H9 (cell line): ENCODE data around the gene PLA2G15. TPM values are rescaled to one million over a fixed set of nuclear protein-coding genes. Genes with fewer than 3 reads are reported as not detected.

Source experiments
- DNase-seq: peaks from one replicate; pipeline ENCODE4 v3.0.0-alpha.2; 2017
- H2AFZ ChIP-seq: one replicate; pipeline ENCODE4 v1.6.1; 2013; ENCODE audit warnings: mild to moderate bottlenecking, low read length, control low read depth, moderate library complexity
- H2AK5ac ChIP-seq: 2 replicates; pipeline ENCODE4 v1.6.1; 2013; ENCODE audit warnings: low read length, control low read depth, mixed read lengths; ENCODE audit not compliant: insufficient read length
- H2BK120ac ChIP-seq: one replicate; pipeline ENCODE4 v1.6.1; 2013; ENCODE audit warnings: low read depth, mild to moderate bottlenecking, low read length, control low read depth, inconsistent platforms; ENCODE audit not compliant: poor library complexity, severe bottlenecking
- H2BK12ac ChIP-seq: 2 replicates; pipeline ENCODE4 v1.6.1; 2013; ENCODE audit warnings: low read length, control low read depth, mixed read lengths, low read depth; ENCODE audit not compliant: insufficient read length
- H2BK15ac ChIP-seq: 2 replicates; pipeline ENCODE4 v1.6.1; 2013; ENCODE audit warnings: low read depth, low read length, control low read depth
- H2BK20ac ChIP-seq: one replicate; pipeline ENCODE4 v1.6.1; 2013; ENCODE audit warnings: low read depth, mild to moderate bottlenecking, low read length, control low read depth, inconsistent platforms; ENCODE audit not compliant: poor library complexity, severe bottlenecking
- H2BK5ac ChIP-seq: 2 replicates; pipeline ENCODE4 v1.6.1; 2013; ENCODE audit warnings: low read length, control low read depth, mixed read lengths; ENCODE audit not compliant: insufficient read length
- H3K14ac ChIP-seq: 2 replicates; pipeline ENCODE4 v1.6.1; 2013; ENCODE audit warnings: low read length, control low read depth; ENCODE audit not compliant: insufficient read depth
- H3K18ac ChIP-seq: 2 replicates; pipeline ENCODE4 v1.6.1; 2013; ENCODE audit warnings: low read depth, mild to moderate bottlenecking, mixed read lengths, low read length, control low read depth; ENCODE audit not compliant: insufficient read length
- H3K23ac ChIP-seq: 2 replicates; pipeline ENCODE4 v1.6.1; 2013; ENCODE audit warnings: low read length, control low read depth, mixed read lengths, low read depth; ENCODE audit not compliant: insufficient read length
- H3K23me2 ChIP-seq: 2 replicates; pipeline ENCODE4 v1.6.1; 2013; ENCODE audit warnings: low read depth, mild to moderate bottlenecking, mixed read lengths, low read length, control low read depth; ENCODE audit not compliant: insufficient read length, poor library complexity, severe bottlenecking
- H3K27ac ChIP-seq: 2 replicates; pipeline ENCODE4 v1.5.1; 2013; ENCODE audit warnings: low read length, control low read depth, mixed read lengths, low read depth; ENCODE audit not compliant: insufficient read length
- H3K27me3 ChIP-seq: 2 replicates; pipeline ENCODE4 v1.6.1; 2013; ENCODE audit warnings: low read length, control low read depth, inconsistent platforms; ENCODE audit not compliant: insufficient read depth
- H3K4ac ChIP-seq: 2 replicates; pipeline ENCODE4 v1.6.1; 2013; ENCODE audit warnings: low read depth, mild to moderate bottlenecking, control low read depth, inconsistent platforms, low read length, moderate library complexity
- H3K4me1 ChIP-seq: 2 replicates; pipeline ENCODE4 v1.6.1; 2013; ENCODE audit warnings: low read length, control low read depth, inconsistent platforms; ENCODE audit not compliant: insufficient read depth
- H3K4me2 ChIP-seq: 2 replicates; pipeline ENCODE4 v1.6.1; 2013; ENCODE audit warnings: low read length, control low read depth, mixed read lengths; ENCODE audit not compliant: insufficient read length, insufficient read depth
- H3K56ac ChIP-seq: 2 replicates; pipeline ENCODE4 v1.6.1; 2013; ENCODE audit warnings: low read depth, mild to moderate bottlenecking, mixed read lengths, low read length, control low read depth; ENCODE audit not compliant: insufficient read length
- H3K79me1 ChIP-seq: 2 replicates; pipeline ENCODE4 v1.6.1; 2013; ENCODE audit warnings: low read depth, mild to moderate bottlenecking, moderate library complexity, low read length, control low read depth, inconsistent platforms; ENCODE audit not compliant: insufficient read depth, poor library complexity, severe bottlenecking
- H3K79me2 ChIP-seq: 2 replicates; pipeline ENCODE4 v1.6.1; 2013; ENCODE audit warnings: low read length, control low read depth, inconsistent platforms; ENCODE audit not compliant: insufficient read depth
- H3K9ac ChIP-seq: 2 replicates; pipeline ENCODE4 v1.6.1; 2013; ENCODE audit warnings: low read length, control low read depth, mixed read lengths; ENCODE audit not compliant: insufficient read length; ENCODE audit errors: extremely low read depth
- H3K9me3 ChIP-seq: one replicate; pipeline ENCODE4 v1.6.1; 2013; ENCODE audit warnings: low read depth, low read length, inconsistent platforms; ENCODE audit not compliant: control insufficient read depth
- H3T11ph ChIP-seq: one replicate; pipeline ENCODE4 v1.6.1; 2013; ENCODE audit warnings: mild to moderate bottlenecking, low read length, control low read depth, inconsistent platforms
- H4K20me1 ChIP-seq: one replicate; pipeline ENCODE4 v1.6.1; 2013; ENCODE audit not compliant: control insufficient read depth, insufficient read length, insufficient read depth
- H4K5ac ChIP-seq: 2 replicates; pipeline ENCODE4 v1.6.1; 2013; ENCODE audit warnings: low read depth, mild to moderate bottlenecking, mixed read lengths, low read length, control low read depth; ENCODE audit not compliant: insufficient read length
- H4K8ac ChIP-seq: replicated peaks from 2 replicates; pipeline ENCODE4 v1.6.1; 2013; ENCODE audit warnings: low read length, control low read depth, mixed read lengths, low read depth; ENCODE audit not compliant: insufficient read length
- H4K91ac ChIP-seq: 2 replicates; pipeline ENCODE4 v1.6.1; 2013; ENCODE audit warnings: low read depth, mild to moderate bottlenecking, moderate library complexity, mixed read lengths, low read length, control low read depth; ENCODE audit not compliant: insufficient read length
- H3K27ac Mint-ChIP-seq, 3 experiments: 2 replicates in 2 of 3; 3 replicates in 1 of 3; pipeline ENCODE4 v1.8.0; 2020 to 2021; ENCODE audit warnings: mixed read lengths in 3 of 3, mild to moderate bottlenecking in 1 of 3, moderate library complexity in 1 of 3
- H3K27me3 Mint-ChIP-seq: 2 replicates; pipeline ENCODE4 v1.8.0; 2021; ENCODE audit warnings: low read depth, mild to moderate bottlenecking, moderate library complexity, mixed read lengths
- H3K36me3 Mint-ChIP-seq, 3 experiments: 2 replicates in 2 of 3; 3 replicates in 1 of 3; pipeline ENCODE4 v1.8.0; 2020 to 2021; ENCODE audit warnings: low read depth in 3 of 3, mixed read lengths in 3 of 3; ENCODE audit not compliant: insufficient read depth in 1 of 3
- H3K4me1 Mint-ChIP-seq, 2 experiments: 2 replicates each; pipeline ENCODE4 v1.8.0; 2020; ENCODE audit warnings: mixed read lengths in 2 of 2
- H3K4me3 Mint-ChIP-seq, 2 experiments: 2 replicates in 1 of 2; 3 replicates in 1 of 2; pipeline ENCODE4 v1.8.0; 2020 to 2021; ENCODE audit warnings: mild to moderate bottlenecking in 2 of 2, mixed read lengths in 2 of 2, moderate library complexity in 1 of 2
- H3K9me3 Mint-ChIP-seq, 2 experiments: 2 replicates in 1 of 2; 3 replicates in 1 of 2; pipeline ENCODE4 v1.8.0; 2020; ENCODE audit warnings: mild to moderate bottlenecking in 2 of 2, mixed read lengths in 2 of 2, moderate library complexity in 1 of 2
- CTCF ChIP-seq: fragments of 200-600 bp; sonication (generic); conservative IDR thresholded peaks from 3 replicates; pipeline ENCODE4 v1.8.0; 2021; ENCODE audit warnings: antibody characterized with exemption, mild to moderate bottlenecking
- WGBS: extraction: QIAGEN DNeasy Blood & Tissue Kit; methylation state at CpG from one replicate; pipeline ENCODE4 v1.1.7; 2013; ENCODE audit warnings: missing lambda C conversion rate, low lambda C conversion rate, mixed read lengths; ENCODE audit not compliant: insufficient read length; ENCODE audit errors: extremely low coverage; 5-methylcytosine and 5-hydroxymethylcytosine counted together
- total RNA-seq: library from RNA; stranded (reverse); gene quantifications from 2 replicates; pipeline ENCODE4 v1.2.1, GENCODE V29; 2021

Gene PLA2G15
- total RNA-seq, 1 experiment from 2014 or later = 11.0 TPM

- TF ChIP-seq CTCF = no peak
- no CpG with 5 or more reads among the region's 12 CpGs for WGBS
These were observed 14.2 kb upstream of the PLA2G15 start for GRCh38 chr16:68230956-68231355.

More at GRCh38 chr16:68230956-68231355, 14.2 kb upstream of the PLA2G15 start:
- Histone ChIP-seq H3K4me2 (no peak overlapping the region), H2BK120ac (no peak overlapping the region), H3K27ac (no peak overlapping the region), H4K5ac (no peak overlapping the region), H2BK5ac (no peak overlapping the region), H4K20me1 (no peaks in the 10 kb centered on the region), H3K79me1 (no peaks in the 10 kb centered on the region), H3T11ph (no peak overlapping the region), H2BK15ac (no peak overlapping the region), H3K14ac (no peak overlapping the region), H3K18ac (no peak overlapping the region), H4K91ac (no peak overlapping the region), H3K23me2 (peaks cover 8% of the 10 kb centered on the region), H2AK5ac (no peak overlapping the region), H3K79me2 (no peaks in the 10 kb centered on the region; the same call in 1 of the 2 replicates), H2BK20ac (no peak overlapping the region), H4K8ac (no peak overlapping the region), H3K4ac (no peak overlapping the region), H3K27me3 (no peaks in the 10 kb centered on the region), H3K56ac (no peak overlapping the region), H3K4me1 (no peaks in the 10 kb centered on the region; the same call in 1 of the 2 replicates), H3K9me3 (no peaks in the 10 kb centered on the region), H3K23ac (no peak overlapping the region), H2BK12ac (no peak overlapping the region), H2AFZ (no peak overlapping the region), H3K9ac (no peak overlapping the region)
- no peak for DNase-seq
- Mint-ChIP-seq H3K27me3 (no peaks in the 10 kb centered on the region), H3K36me3 (peaks cover 10 to 53% (median 46%) of the 10 kb centered on the region in 3 experiments; a peak in 6 of 7 replicates), H3K4me3 (no peak overlapping the region; a peak in 1 of 5 replicates), H3K4me1 (peaks cover 16 to 19% of the 10 kb centered on the region in 2 experiments), H3K27ac (no peak overlapping the region; a peak in 1 of 7 replicates), H3K9me3 (no peaks in the 10 kb centered on the region)
